OCI-LY7 (cell line): Measurements from ENCODE around the gene SUPT3H.

ENCODE experiments used
- CTCF ChIP-seq: fragments of 200-600 bp; sonication (generic); conservative IDR thresholded peaks from 2 replicates; pipeline ENCODE4 v1.5.1; 2014; ENCODE audit warnings: mild to moderate bottlenecking, antibody characterized with exemption, low read length, moderate library complexity, mixed read lengths
- EZH2phosphoT487 ChIP-seq: fragments of 200-600 bp; sonication (generic); IDR thresholded peaks from 2 replicates; pipeline ENCODE4 v1.6.1; 2018; ENCODE audit warnings: low read depth, borderline replicate concordance, mild to moderate bottlenecking, mixed run types, antibody characterized with exemption, low read length, moderate library complexity, mixed read lengths

DNA sequence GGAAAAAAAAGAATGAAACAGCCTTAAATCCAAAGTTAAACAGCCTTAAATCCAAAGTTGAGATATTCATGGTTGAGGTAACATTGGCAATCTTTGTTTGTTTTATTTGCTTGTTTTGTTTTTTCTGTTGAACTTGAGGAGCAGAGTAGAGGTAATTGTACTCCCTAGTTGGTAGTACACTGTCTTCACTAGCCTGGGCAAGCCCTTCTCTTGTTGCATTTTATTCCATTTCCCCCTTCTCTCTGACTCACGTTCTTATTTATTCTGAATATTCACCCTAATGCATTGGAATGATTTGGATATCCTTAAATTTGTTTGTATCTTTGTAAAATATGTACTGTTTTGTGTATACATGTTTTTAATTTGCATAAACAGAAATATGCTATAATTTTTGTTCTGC is 592.6 kb downstream of the SUPT3H start:
- TF ChIP-seq CTCF: no peak
- TF ChIP-seq EZH2phosphoT487: no peak
